ENCODE data around the gene ARFGAP1. TPM values are rescaled to one million over a fixed set of nuclear protein-coding genes. Genes with fewer than 3 reads are reported as not detected.

ARFGAP1 gene
- polyA plus RNA-seq, 2 donors: 33.3 to 76.1 TPM

DNA sequence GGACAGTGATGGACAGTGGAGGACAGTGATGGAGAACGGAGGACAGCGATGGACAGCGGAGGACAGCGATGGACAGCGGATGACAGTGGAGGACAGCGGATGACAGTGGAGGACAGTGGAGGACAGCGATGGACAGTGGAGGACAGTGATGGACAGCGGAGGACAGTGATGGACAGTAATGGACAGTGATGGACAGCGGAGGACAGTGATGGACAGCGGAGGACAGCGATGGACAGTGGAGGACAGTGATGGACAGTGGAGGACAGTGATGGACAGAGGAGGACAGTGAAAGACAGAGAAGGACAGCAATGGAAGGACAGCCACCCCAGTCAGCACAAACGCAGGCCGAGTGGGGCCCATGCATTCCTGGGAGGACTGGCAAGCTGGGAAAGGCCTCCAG lies 15.0 kb upstream of the ARFGAP1 start:
- Histone ChIP-seq H3K27me3 (ENCODE audit: control insufficient read depth in 1 of 2, insufficient read depth in 2 of 2, low read length in 2 of 2) (peaks cover 0 to 16% of the 10 kb centered on the region in 2 donors), H3K4me3 (ENCODE audit: low read depth in 1 of 2, low read length in 2 of 2) (no peak overlapping the region), H3K36me3 (ENCODE audit: control insufficient read depth in 2 of 2, insufficient read depth in 2 of 2, low read length in 1 of 2) (no peaks in the 10 kb centered on the region), H3K4me1 (ENCODE audit: control insufficient read depth in 2 of 2, insufficient read depth in 2 of 2, low read length in 1 of 2) (peaks cover 4 to 14% of the 10 kb centered on the region in 2 donors), H3K9me3 (ENCODE audit: control insufficient read depth in 2 of 2, insufficient read depth in 1 of 2, low read depth in 1 of 2, low read length in 1 of 2) (no peaks in the 10 kb centered on the region), H3K27ac (ENCODE audit: low read depth in 2 of 2, low read length in 1 of 2) (no peak overlapping the region)
- 88 to 90% methylated on average over 11 to 12 of the region's 13 CpGs for WGBS, 2 donors

DNA sequence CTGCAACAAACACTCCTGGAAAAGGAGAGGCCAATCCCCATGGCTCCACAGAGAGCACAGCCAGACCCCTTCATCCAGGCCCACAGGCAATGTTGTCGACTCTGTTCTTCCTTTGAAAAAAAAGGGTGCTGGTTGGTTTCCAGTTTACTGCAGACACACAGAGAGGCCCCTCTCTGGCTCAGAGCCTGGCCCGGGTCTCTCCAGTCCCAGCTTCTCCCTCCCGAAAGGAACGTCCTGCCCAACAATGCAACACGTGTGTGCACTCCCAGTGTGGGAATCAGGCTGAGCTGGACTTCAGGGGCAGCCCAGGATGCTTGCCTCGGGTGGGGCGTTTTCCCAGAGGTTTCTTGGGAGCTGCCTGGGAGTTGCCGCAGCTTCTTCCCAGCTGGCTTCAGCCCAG lies 13.8 kb upstream of the ARFGAP1 start:
- peaks cover 3 to 10% of the 10 kb centered on the region in 2 donors for H3K4me1 ChIP-seq (ENCODE audit: control insufficient read depth in 2 of 2, insufficient read depth in 2 of 2, low read length in 1 of 2)
- no peak overlapping the region for H3K27ac ChIP-seq (ENCODE audit: low read depth in 2 of 2, low read length in 1 of 2)
- no peaks in the 10 kb centered on the region for H3K36me3 ChIP-seq (ENCODE audit: control insufficient read depth in 2 of 2, insufficient read depth in 2 of 2, low read length in 1 of 2)
- WGBS, 2 donors: 36 to 38% methylated on average over 8 of the region's 8 CpGs
- peaks cover 0 to 15% of the 10 kb centered on the region in 2 donors for H3K27me3 ChIP-seq (ENCODE audit: control insufficient read depth in 1 of 2, insufficient read depth in 2 of 2, low read length in 2 of 2)
- no peaks in the 10 kb centered on the region for H3K9me3 ChIP-seq (ENCODE audit: control insufficient read depth in 2 of 2, insufficient read depth in 1 of 2, low read depth in 1 of 2, low read length in 1 of 2)
- no peak overlapping the region for H3K4me3 ChIP-seq (ENCODE audit: low read depth in 1 of 2, low read length in 2 of 2)

DNA sequence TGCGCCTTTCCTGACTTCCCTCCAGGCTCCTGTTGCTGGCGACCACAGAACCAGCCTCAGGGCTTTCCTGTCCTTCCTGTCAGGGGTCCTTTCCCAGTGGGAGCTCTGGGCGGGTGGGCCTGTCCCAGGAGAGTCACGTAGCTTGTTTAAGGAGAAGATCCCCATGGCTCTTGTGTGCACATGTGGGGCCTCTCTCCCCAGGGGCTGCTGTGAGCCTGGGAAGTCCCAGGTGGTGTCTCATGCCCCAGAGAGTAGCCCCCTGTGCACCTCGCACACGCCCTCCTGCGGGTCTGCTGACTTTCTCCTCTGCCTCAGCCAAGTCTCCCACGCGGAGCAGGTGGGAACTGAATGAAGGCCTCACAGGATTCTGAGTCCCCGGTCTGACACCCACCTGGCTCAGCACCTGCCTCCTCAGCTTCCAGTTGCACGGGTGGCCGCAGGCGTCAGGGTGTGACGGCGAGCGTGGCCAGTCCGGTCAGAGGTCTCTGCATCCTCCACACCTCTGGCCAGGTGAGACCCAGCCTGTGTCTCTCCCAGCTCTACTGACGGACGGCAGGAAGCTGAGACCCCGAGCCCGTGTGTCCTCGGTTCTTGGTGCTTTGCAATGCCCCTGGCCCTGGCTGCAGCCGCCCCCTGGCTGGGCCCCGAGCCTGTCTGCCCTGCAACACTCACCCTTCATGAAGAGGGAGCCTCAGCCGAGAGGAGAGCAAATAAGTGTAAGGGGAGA lies 12.7 kb upstream of the ARFGAP1 start:
- Histone ChIP-seq H3K4me3 (ENCODE audit: low read depth in 1 of 2, low read length in 2 of 2) (no peak overlapping the region), H3K36me3 (ENCODE audit: control insufficient read depth in 2 of 2, insufficient read depth in 2 of 2, low read length in 1 of 2) (no peaks in the 10 kb centered on the region), H3K27me3 (ENCODE audit: control insufficient read depth in 1 of 2, insufficient read depth in 2 of 2, low read length in 2 of 2) (peaks cover 0 to 8% of the 10 kb centered on the region in 2 donors), H3K27ac (ENCODE audit: low read depth in 2 of 2, low read length in 1 of 2) (no peak overlapping the region), H3K9me3 (ENCODE audit: control insufficient read depth in 2 of 2, insufficient read depth in 1 of 2, low read depth in 1 of 2, low read length in 1 of 2) (no peaks in the 10 kb centered on the region), H3K4me1 (ENCODE audit: control insufficient read depth in 2 of 2, insufficient read depth in 2 of 2, low read length in 1 of 2) (peaks cover 0 to 7% of the 10 kb centered on the region in 2 donors)
- 75 to 82% methylated on average over 25 of the region's 25 CpGs for WGBS, 2 donors

DNA sequence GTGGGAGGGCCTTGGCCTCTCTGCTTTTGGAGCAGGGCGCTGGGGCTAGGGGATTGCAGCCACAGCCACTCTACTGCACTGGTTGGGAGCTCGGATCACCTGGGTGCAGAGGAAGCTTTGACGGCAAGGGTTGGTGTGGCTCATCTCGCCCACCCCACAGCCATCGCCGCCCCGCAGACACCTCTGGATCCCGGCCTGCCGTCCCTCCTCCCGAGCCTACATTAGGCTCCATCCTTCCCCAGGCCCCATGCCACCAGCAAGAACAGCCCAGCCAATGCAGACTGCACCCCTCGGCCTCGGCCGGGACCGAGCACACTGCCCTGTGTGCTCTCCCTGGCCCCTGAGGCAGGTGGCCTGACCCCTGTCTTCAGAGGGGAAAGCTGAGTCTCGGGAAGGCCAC lies 12.1 kb upstream of the ARFGAP1 start:
- Histone ChIP-seq H3K4me3 (ENCODE audit: low read depth in 1 of 2, low read length in 2 of 2) (no peak overlapping the region), H3K27me3 (ENCODE audit: control insufficient read depth in 1 of 2, insufficient read depth in 2 of 2, low read length in 2 of 2) (peaks cover 0 to 2% of the 10 kb centered on the region in 2 donors), H3K27ac (ENCODE audit: low read depth in 2 of 2, low read length in 1 of 2) (no peak overlapping the region), H3K4me1 (ENCODE audit: control insufficient read depth in 2 of 2, insufficient read depth in 2 of 2, low read length in 1 of 2) (peaks cover 0 to 7% of the 10 kb centered on the region in 2 donors), H3K9me3 (ENCODE audit: control insufficient read depth in 2 of 2, insufficient read depth in 1 of 2, low read depth in 1 of 2, low read length in 1 of 2) (no peaks in the 10 kb centered on the region), H3K36me3 (ENCODE audit: control insufficient read depth in 2 of 2, insufficient read depth in 2 of 2, low read length in 1 of 2) (no peaks in the 10 kb centered on the region)
- WGBS, 2 donors: 84 to 90% methylated on average over 15 of the region's 15 CpGs

DNA sequence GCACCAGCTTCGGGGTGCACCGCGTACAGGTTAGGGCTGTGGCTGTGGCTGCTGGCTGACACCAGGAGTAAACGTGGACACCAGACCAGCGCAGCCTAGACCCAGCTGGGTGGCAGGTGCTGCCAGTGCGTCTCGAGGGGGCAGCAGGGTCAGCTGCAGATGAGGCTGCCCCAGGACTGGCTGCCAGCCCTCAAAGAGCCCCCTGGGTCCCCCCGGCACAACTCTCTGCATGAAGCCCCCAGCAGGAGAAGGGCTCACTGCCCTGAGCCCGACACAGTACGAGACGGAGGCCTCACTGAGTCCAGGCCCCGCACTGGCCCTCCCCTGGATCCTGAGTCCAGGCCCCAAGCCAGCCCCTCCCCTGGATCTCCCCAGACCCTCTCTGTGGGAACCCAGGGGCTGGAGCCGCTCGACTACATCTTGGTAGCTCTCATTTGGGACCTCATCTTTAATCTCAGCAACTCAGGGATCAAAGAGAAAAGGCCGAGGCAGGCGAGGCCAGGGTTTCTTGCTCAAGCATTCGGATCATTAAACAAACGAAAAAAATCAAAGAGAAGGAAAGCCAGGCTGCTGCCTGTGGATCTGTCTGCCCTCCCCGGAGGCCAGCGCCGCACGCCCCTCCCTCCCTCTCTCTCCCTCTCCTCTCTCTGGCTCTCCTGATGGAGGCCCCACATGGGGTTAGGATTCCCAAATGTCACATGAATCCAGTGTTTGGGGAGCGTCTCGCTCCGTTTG lies 11.4 kb upstream of the ARFGAP1 start:
- 48 to 51% methylated on average over 25 of the region's 25 CpGs for WGBS, 2 donors

DNA sequence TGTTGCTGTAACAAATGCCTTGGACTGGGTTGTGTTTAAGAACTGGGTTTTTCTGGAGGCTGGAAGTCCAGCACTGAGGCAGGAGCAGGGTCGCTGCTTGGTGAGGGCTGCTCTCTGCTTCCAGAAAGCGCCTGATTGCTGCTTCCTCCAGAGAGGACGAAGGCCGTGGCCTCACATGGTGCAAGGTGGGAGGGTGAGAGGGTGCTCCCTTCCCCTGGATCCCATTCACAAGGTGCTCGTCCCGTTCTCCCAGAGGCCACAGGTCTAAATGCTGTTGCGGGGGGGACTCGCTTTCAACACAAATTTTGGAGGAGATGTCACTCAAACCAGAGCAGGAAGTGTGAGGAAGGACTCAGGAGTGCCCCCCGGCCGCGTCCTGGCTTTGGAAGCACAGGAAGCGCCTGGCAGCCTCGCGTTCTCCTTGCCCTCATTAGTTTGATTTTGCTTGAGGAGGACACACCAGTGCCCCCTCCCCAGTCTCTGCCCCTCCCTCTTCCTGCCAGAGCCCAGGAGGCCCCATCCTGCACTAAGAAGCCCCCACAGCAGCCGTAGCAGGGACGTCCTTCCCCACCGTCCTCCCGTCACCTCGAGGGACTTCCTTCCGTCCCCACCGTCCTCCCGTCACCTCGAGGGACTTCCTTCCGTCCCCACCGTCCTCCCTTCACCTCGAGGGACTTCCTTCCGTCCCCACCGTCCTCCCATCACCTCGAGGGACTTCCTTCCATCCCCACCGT lies 10.7 kb upstream of the ARFGAP1 start:
- WGBS, 2 donors: 48 to 56% methylated on average over 30 of the region's 30 CpGs
- Histone ChIP-seq H3K27ac (ENCODE audit: low read depth in 2 of 2, low read length in 1 of 2) (no peak overlapping the region), H3K4me3 (ENCODE audit: low read depth in 1 of 2, low read length in 2 of 2) (no peak overlapping the region), H3K36me3 (ENCODE audit: control insufficient read depth in 2 of 2, insufficient read depth in 2 of 2, low read length in 1 of 2) (no peaks in the 10 kb centered on the region), H3K4me1 (ENCODE audit: control insufficient read depth in 2 of 2, insufficient read depth in 2 of 2, low read length in 1 of 2) (no peaks in the 10 kb centered on the region), H3K9me3 (ENCODE audit: control insufficient read depth in 2 of 2, insufficient read depth in 1 of 2, low read depth in 1 of 2, low read length in 1 of 2) (no peaks in the 10 kb centered on the region), H3K27me3 (ENCODE audit: control insufficient read depth in 1 of 2, insufficient read depth in 2 of 2, low read length in 2 of 2) (no peaks in the 10 kb centered on the region)

More for the DNA sequence above, 11.4 kb upstream of the ARFGAP1 start:
- Histone ChIP-seq H3K27me3 (ENCODE audit: control insufficient read depth in 1 of 2, insufficient read depth in 2 of 2, low read length in 2 of 2) (no peaks in the 10 kb centered on the region), H3K4me1 (ENCODE audit: control insufficient read depth in 2 of 2, insufficient read depth in 2 of 2, low read length in 1 of 2) (peaks cover 0 to 3% of the 10 kb centered on the region in 2 donors), H3K4me3 (ENCODE audit: low read depth in 1 of 2, low read length in 2 of 2) (no peak overlapping the region), H3K36me3 (ENCODE audit: control insufficient read depth in 2 of 2, insufficient read depth in 2 of 2, low read length in 1 of 2) (no peaks in the 10 kb centered on the region), H3K27ac (ENCODE audit: low read depth in 2 of 2, low read length in 1 of 2) (no peak overlapping the region), H3K9me3 (ENCODE audit: control insufficient read depth in 2 of 2, insufficient read depth in 1 of 2, low read depth in 1 of 2, low read length in 1 of 2) (no peaks in the 10 kb centered on the region)

DNA sequence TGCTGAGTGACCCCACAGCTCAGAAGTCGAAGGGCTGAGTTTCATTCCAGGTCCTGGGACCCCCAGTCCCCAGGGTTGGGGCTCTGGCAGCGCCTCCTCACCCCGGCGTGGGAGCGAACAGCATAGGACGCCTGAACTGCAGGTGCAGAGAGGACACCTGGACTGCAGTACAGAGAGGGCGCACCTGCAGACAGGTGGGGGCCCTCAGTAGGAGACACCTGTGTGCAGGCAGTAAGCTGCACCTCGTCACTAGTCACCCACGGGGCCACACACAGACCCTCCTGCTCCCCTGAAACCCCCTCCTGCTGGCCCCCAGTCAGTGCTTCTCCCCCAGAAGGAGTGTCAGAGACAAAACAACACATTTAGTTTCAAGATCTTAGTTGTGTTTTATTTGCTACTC lies 9.8 kb upstream of the ARFGAP1 start:
- H3K27me3 ChIP-seq (ENCODE audit: control insufficient read depth in 1 of 2, insufficient read depth in 2 of 2, low read length in 2 of 2): no peaks in the 10 kb centered on the region
- no peak overlapping the region for H3K27ac ChIP-seq (ENCODE audit: low read depth in 2 of 2, low read length in 1 of 2)
- no peaks in the 10 kb centered on the region for H3K36me3 ChIP-seq (ENCODE audit: control insufficient read depth in 2 of 2, insufficient read depth in 2 of 2, low read length in 1 of 2)
- H3K9me3 ChIP-seq (ENCODE audit: control insufficient read depth in 2 of 2, insufficient read depth in 1 of 2, low read depth in 1 of 2, low read length in 1 of 2): no peaks in the 10 kb centered on the region
- WGBS, 2 donors: 72 to 82% methylated on average over 9 of the region's 9 CpGs
- no peaks in the 10 kb centered on the region for H3K4me1 ChIP-seq (ENCODE audit: control insufficient read depth in 2 of 2, insufficient read depth in 2 of 2, low read length in 1 of 2)
- H3K4me3 ChIP-seq (ENCODE audit: low read depth in 1 of 2, low read length in 2 of 2): no peak overlapping the region

DNA sequence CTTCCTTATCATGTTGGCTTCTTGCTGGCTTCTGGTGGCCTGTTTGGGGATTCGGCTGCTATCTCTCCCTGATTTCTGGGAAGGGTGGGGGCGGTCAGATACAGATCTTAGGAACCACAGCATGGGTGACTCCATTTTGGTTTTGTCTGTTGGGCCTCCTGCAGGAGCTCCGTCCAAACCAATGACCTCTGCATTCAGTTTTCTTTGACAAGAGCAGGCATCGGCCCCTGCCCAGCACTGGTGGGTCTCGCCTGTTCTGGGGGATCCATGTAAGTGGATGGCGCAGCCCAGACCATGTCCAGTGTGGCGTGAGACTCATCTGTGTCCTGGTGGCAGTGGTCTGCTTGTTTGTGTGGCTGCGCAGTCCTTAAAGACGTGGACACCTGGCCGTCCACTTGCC lies 8.6 kb upstream of the ARFGAP1 start:
- Histone ChIP-seq H3K27ac (ENCODE audit: low read depth in 2 of 2, low read length in 1 of 2) (no peak overlapping the region), H3K9me3 (ENCODE audit: control insufficient read depth in 2 of 2, insufficient read depth in 1 of 2, low read depth in 1 of 2, low read length in 1 of 2) (no peaks in the 10 kb centered on the region), H3K36me3 (ENCODE audit: control insufficient read depth in 2 of 2, insufficient read depth in 2 of 2, low read length in 1 of 2) (no peaks in the 10 kb centered on the region), H3K4me3 (ENCODE audit: low read depth in 1 of 2, low read length in 2 of 2) (no peak overlapping the region), H3K27me3 (ENCODE audit: control insufficient read depth in 1 of 2, insufficient read depth in 2 of 2, low read length in 2 of 2) (no peaks in the 10 kb centered on the region), H3K4me1 (ENCODE audit: control insufficient read depth in 2 of 2, insufficient read depth in 2 of 2, low read length in 1 of 2) (peaks cover 2 to 4% of the 10 kb centered on the region in 2 donors)
- WGBS, 2 donors: 82 to 88% methylated on average over 10 of the region's 10 CpGs

DNA sequence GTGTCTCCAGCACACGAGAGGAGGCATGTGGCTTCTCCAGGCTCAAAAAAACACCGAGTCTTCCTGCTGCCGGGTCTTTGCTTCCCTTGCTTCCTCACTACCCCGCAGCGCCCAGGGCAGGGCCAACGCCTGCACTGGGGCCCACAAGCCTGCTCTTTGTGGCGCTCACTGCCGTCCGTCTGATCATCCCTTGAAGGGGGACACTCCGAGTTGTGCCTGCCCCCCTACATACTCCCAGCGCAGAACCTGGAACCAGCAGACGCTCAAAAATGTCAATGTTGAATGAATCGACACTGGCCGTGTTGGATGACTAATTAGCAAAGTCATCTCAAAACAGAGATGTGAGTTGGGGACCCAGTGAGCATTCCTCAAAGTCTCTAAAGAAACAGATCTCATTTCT lies 8.1 kb upstream of the ARFGAP1 start:
- H3K36me3 ChIP-seq (ENCODE audit: control insufficient read depth in 2 of 2, insufficient read depth in 2 of 2, low read length in 1 of 2): no peaks in the 10 kb centered on the region
- no peak overlapping the region for H3K27ac ChIP-seq (ENCODE audit: low read depth in 2 of 2, low read length in 1 of 2)
- H3K27me3 ChIP-seq (ENCODE audit: control insufficient read depth in 1 of 2, insufficient read depth in 2 of 2, low read length in 2 of 2): no peaks in the 10 kb centered on the region
- H3K4me1 ChIP-seq (ENCODE audit: control insufficient read depth in 2 of 2, insufficient read depth in 2 of 2, low read length in 1 of 2): peaks cover 3 to 7% of the 10 kb centered on the region in 2 donors
- H3K4me3 ChIP-seq (ENCODE audit: low read depth in 1 of 2, low read length in 2 of 2): no peak overlapping the region
- WGBS, 2 donors: 43 to 46% methylated on average over 14 of the region's 14 CpGs
- H3K9me3 ChIP-seq (ENCODE audit: control insufficient read depth in 2 of 2, insufficient read depth in 1 of 2, low read depth in 1 of 2, low read length in 1 of 2): no peaks in the 10 kb centered on the region
